Psoas muscle (tissue), 8 donors: ENCODE data around the gene SLC44A1. TPM values are rescaled to one million over a fixed set of nuclear protein-coding genes. Genes with fewer than 3 reads are reported as not detected.
A peak's percentile ranks its signal among the peaks of the same experiment; 100 is the strongest.

Experiments used
- ATAC-seq, 4 donors: fragments of 200-7000 bp; cut with Tn5 transposase; one replicate each; pipeline ENCODE4 v1.9.1; 2020; ENCODE audit warnings: moderate library complexity in 3 of 4, mild to moderate bottlenecking in 2 of 4
- DNase-seq, 2 donors: peaks; one replicate each; pipeline ENCODE4 v3.0.0-alpha.2; 2020
- H3K27ac ChIP-seq: fragments of 200-600 bp; one replicate; pipeline ENCODE4 v1.8.0; 2022
- H3K27me3 ChIP-seq, 3 donors: fragments of 200-600 bp in 1 of 3; one replicate each; pipeline versions ENCODE4 v1.6.1 to v1.8.0; 2013 to 2022; ENCODE audit warnings: low read length in 2 of 3, mild to moderate bottlenecking in 2 of 3, moderate library complexity in 1 of 3; ENCODE audit not compliant: insufficient read depth in 3 of 3
- H3K36me3 ChIP-seq, 2 donors: fragments of 200-600 bp in 1 of 2; one replicate each; pipeline versions ENCODE4 v1.6.1 to v1.8.0; 2013 to 2022; ENCODE audit warnings: low read depth in 1 of 2, mild to moderate bottlenecking in 1 of 2, moderate library complexity in 1 of 2; ENCODE audit not compliant: insufficient read depth in 1 of 2
- H3K4me1 ChIP-seq: fragments of 200-600 bp; one replicate; pipeline ENCODE4 v1.8.0; 2022
- H3K4me3 ChIP-seq: fragments of 200-600 bp; one replicate; pipeline ENCODE4 v1.8.0; 2022; ENCODE audit warnings: mild to moderate bottlenecking
- H3K9me3 ChIP-seq: fragments of 200-600 bp; one replicate; pipeline ENCODE4 v1.8.0; 2022
- WGBS, 3 donors: extraction: QIAGEN DNeasy Blood & Tissue Kit; methylation state at CpG; one replicate each; pipeline versions ENCODE4 v1.1.6 to v1.1.7; 2013; 5-methylcytosine and 5-hydroxymethylcytosine counted together
- intact Hi-C, 2 donors: fragments of 100-400 bp; cut with DNase I; formaldehyde crosslinking; loops; one replicate each; pipeline versions ENCODE4 v1.11.0 to v1.14.2; 2022
- polyA plus RNA-seq, 3 donors: library from polyadenylated mRNA; stranded (reverse); fragments of 200-250 nt; gene quantifications; one replicate each; pipeline ENCODE4 v1.2.3, GENCODE V29; 2013
- total RNA-seq, 4 donors: library from RNA; stranded (reverse); fragmentation: NEBNext Ultra II Directional in 2 of 4; extraction: Animal tissue kit (Norgen Biotek cat#: 25700) in 2 of 4; gene quantifications; one replicate each; pipeline versions ENCODE4 v1.2.1 to v1.2.4, GENCODE V29; 2021 to 2023
- TF ChIP-seq, protein P1 (sequence below): fragments of 200-600 bp; IDR thresholded peaks from one replicate; pipeline ENCODE4 v1.8.0; 2022; ENCODE audit warnings: antibody characterized with exemption
- donor health status: healthy with polysubstance abuse.
- donor health status: DM: no; HTN: no; CAD: no; lungs with moderate emphysema.
- donor health status: Bipolar disorder and iron deficiency.
- donor health status: healthy.
- donor health status: DM: yes; HTN: yes; CAD: no.
- donor health status: DM: no; HTN: no; CAD: no.
- donor health status: DM: no; HTN: no; CAD: no.
- donor health status: DM: yes; HTN: yes; CAD: no.

Gene SLC44A1
- total and polyA plus RNA-seq, 7 donors, result 3.3 to 18.9 (median 7.0) TPM

DNA sequence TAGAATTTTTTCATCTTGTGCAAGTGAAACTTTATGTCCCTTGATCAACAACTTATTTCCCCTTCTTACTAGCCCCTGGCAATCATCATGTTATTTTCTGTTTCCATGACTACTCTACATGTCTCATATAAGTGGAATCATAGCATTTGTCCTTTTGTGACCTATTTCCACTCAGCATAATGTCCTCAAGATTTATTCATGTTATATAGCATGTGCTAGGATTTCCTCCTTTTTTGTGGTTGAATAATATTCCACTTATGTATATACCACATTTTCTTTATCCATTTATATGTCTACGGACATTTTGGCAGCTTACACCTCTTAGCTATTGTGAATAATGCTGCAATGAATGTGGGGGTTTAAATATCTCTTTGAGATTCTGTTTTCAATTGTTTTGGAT lies 224.4 kb downstream of the SLC44A1 start:
- 94 to 98% (median 97%) methylated on average over 1 of the region's 1 CpG for WGBS, 3 donors
- Histone ChIP-seq H3K4me3 (no peak overlapping the region), H3K27me3 (no peaks in the 10 kb centered on the region), H3K9me3 (no peaks in the 10 kb centered on the region), H3K36me3 (peaks cover 2 to 71% of the 10 kb centered on the region in 2 donors), H3K27ac (no peak overlapping the region), H3K4me1 (no peaks in the 10 kb centered on the region)
- ATAC-seq, result no peak
- intact Hi-C loops, result no loop called here
- no peak for DNase-seq
- TF ChIP-seq, protein P1, sequence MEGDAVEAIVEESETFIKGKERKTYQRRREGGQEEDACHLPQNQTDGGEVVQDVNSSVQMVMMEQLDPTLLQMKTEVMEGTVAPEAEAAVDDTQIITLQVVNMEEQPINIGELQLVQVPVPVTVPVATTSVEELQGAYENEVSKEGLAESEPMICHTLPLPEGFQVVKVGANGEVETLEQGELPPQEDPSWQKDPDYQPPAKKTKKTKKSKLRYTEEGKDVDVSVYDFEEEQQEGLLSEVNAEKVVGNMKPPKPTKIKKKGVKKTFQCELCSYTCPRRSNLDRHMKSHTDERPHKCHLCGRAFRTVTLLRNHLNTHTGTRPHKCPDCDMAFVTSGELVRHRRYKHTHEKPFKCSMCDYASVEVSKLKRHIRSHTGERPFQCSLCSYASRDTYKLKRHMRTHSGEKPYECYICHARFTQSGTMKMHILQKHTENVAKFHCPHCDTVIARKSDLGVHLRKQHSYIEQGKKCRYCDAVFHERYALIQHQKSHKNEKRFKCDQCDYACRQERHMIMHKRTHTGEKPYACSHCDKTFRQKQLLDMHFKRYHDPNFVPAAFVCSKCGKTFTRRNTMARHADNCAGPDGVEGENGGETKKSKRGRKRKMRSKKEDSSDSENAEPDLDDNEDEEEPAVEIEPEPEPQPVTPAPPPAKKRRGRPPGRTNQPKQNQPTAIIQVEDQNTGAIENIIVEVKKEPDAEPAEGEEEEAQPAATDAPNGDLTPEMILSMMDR, result no peak

DNA sequence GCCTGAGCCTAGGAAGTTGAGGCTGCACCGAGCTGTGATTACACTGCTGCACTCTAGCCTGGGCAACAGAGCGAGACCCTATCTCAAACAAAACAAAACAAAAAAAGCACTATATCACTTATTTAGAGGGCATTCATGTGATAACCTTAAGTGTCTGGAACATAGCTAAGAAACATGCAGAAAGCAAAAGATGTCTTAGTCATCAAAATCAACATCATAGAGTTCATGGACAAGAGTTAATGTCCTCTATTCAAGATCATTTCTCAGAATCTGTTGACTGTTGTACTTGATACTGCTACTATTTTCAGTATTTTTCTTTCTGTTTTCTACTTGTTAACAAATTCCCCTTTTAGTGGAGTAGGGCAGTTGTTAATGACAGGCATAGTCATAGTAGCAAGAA lies 228.8 kb downstream of the SLC44A1 start:
- no peak overlapping the region for H3K27ac ChIP-seq
- H3K9me3 ChIP-seq, result no peaks in the 10 kb centered on the region
- H3K27me3 ChIP-seq, result no peaks in the 10 kb centered on the region
- H3K36me3 ChIP-seq, result peaks cover 2 to 31% of the 10 kb centered on the region in 2 donors
- H3K4me3 ChIP-seq, result no peak overlapping the region
- intact Hi-C loops, result loop anchor here (5.0 kb wide), 1 partner anchor 46 kb away; no protein-coding TSS in a partner anchor
- peaks cover 11% of the 10 kb centered on the region for H3K4me1 ChIP-seq
- no peak for DNase-seq
- WGBS, 3 donors, result 97 to 100% (median 97%) methylated on average over 2 of the region's 2 CpGs
- no peak for ATAC-seq
- TF ChIP-seq, protein P1, result no peak

DNA sequence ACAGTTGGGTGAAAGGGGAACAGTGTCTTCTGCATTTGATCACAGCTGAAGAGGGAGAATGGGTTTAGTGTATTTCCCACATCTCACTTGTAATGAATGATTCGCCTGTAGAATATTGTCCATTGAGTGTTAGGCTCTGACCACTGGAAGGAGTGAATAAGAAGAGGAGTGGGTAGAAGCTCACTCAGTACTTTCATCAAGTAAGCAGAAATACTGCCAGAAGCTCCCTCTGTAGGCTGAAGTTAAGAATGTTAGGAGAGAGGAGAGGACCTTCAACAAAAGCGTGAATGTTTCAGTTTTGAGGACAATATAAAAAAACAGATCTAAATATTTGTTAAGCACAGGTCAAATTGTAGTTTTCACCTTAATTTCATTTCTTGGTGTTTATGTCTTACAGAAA lies 230.9 kb downstream of the SLC44A1 start:
- DNase-seq, result no peak
- Histone ChIP-seq H3K27ac (no peak overlapping the region), H3K36me3 (peaks cover 2 to 13% of the 10 kb centered on the region in 2 donors), H3K4me3 (no peak overlapping the region), H3K27me3 (no peaks in the 10 kb centered on the region), H3K9me3 (no peaks in the 10 kb centered on the region), H3K4me1 (peaks cover 11% of the 10 kb centered on the region)
- TF ChIP-seq, protein P1, result peak; percentile 40
- ATAC-seq, result peak in 3 of 4 donors; percentile 65 to 74 (median 66)
- 79 to 87% (median 82%) methylated on average over 2 of the region's 2 CpGs for WGBS, 3 donors
- intact Hi-C loops, result no loop called here

DNA sequence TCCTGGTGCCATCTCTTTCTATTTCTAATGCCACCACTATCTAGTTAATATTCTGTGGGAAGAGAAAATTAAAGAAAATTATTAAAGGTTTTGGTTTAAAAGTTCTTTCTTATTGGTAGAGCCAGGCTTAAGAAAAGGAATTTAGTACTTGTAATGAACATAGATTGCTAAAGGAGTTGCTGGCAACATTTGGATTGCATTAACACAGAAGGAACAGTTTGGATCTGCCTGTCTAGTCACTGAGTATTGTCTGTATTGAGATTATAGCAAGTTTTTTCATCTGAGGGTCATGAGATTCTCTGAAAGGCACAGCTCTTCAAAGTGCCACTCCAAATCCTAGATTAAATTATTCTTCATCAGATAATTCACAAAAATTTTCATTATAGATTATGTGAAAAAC lies 235.4 kb downstream of the SLC44A1 start:
- ATAC-seq, result no peak
- intact Hi-C loops, result no loop called here

DNA sequence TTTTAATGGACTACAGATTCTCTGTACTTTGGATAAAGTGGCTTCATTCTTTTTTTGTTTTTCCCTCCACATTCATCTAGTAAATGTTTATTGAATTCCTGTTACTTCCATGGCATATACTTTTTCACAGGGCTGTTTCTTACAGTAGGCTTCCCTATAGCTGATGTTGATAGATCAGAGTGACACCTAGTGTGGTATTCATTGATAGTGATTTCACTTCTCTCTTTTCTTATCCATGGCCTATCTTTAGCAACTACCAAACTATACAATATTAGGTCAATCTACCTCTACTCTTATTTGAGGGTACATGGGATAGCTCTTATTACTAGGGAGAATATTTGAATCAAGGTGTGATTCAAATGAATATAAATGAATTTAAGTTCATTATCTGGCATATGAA lies 239.2 kb downstream of the SLC44A1 start:
- H3K36me3 ChIP-seq, result peaks cover 4 to 21% of the 10 kb centered on the region in 2 donors
- intact Hi-C loops, result no loop called here
- ATAC-seq, result no peak
- H3K27ac ChIP-seq, result no peak overlapping the region
- H3K4me1 ChIP-seq, result no peaks in the 10 kb centered on the region
- H3K9me3 ChIP-seq, result no peaks in the 10 kb centered on the region
- no peak overlapping the region for H3K4me3 ChIP-seq
- no peaks in the 10 kb centered on the region for H3K27me3 ChIP-seq
- TF ChIP-seq, protein P1, result no peak
- DNase-seq, result no peak

More for the DNA sequence above, 235.4 kb downstream of the SLC44A1 start:
- Histone ChIP-seq H3K27ac (no peak overlapping the region), H3K36me3 (no peaks in the 10 kb centered on the region), H3K9me3 (no peaks in the 10 kb centered on the region), H3K4me3 (no peak overlapping the region), H3K4me1 (peaks cover 8% of the 10 kb centered on the region), H3K27me3 (no peaks in the 10 kb centered on the region)
- DNase-seq, result no peak
- TF ChIP-seq, protein P1, result no peak
